ENCODE results near the gene C12orf54.
"Not testable (repeated sequence)": the region's sequence is repeated elsewhere in the genome, so short reads cannot be mapped to it uniquely, and the experiment has no call there.

C12orf54 gene

DNA sequence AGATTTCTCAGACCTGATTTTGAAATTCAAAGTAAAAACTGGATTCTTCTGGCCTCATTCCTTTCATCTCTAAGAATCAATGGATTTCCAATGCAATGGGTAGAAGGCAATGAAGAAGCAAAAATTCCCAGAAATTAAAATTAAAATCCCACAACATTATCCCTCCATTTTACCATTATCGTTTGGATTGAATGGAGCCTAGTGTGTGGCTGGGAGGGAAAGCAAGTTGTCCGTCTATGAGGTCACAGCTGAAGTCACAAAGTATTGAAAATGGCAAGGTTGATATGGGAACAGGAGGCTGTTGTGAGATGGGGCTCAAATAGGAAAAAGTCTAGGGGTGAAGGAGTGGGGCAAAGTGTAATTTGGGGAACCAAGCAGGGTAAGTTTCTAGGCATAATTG is at the start of gene C12orf54:
Gene C12orf54 (plus strand): TSS at position 301 of the 400 bp plus-strand sequence. CDS start 799 bp downstream, outside the sequence.
- H2AFZ ChIP-seq (ENCODE audit: low read length) = no peak within 1 kb of the TSS
- H3K36me3 ChIP-seq (replicated peaks; ENCODE audit: insufficient read depth, low read length) = no peaks in the 10 kb centered on the region
- H3K4me1 ChIP-seq (ENCODE audit: low read length) = no peaks in the 10 kb centered on the region
- no peak within 1 kb of the TSS for H3K27ac ChIP-seq (ENCODE audit: low read length)
- no peak within 1 kb of the TSS for H3K9ac ChIP-seq (ENCODE audit: low read length)
- DNase-seq = no peak
- no peaks in the 10 kb centered on the region for H3F3A ChIP-seq (ENCODE audit: insufficient read depth, low read length)
- H3K9me2 ChIP-seq (replicated peaks; ENCODE audit: insufficient read depth, low read length) = no peaks in the 10 kb centered on the region
- H3K4me3 ChIP-seq (ENCODE audit: low read length) = no peak within 1 kb of the TSS
- no peaks in the 10 kb centered on the region for H4K20me1 ChIP-seq (ENCODE audit: insufficient read depth, low read length)
- no peaks in the 10 kb centered on the region for H3K9me3 ChIP-seq (replicated peaks; ENCODE audit: insufficient read depth, low read length)
- TF ChIP-seq EZH2 (optimal IDR thresholded peaks at IDR 0.05; ENCODE audit: low read depth, low read length) (no peak), EZH2phosphoT487 (IDR thresholded peaks at IDR 0.05; ENCODE audit: low read length) (no peak)
- TF ChIP-seq, protein P1, sequence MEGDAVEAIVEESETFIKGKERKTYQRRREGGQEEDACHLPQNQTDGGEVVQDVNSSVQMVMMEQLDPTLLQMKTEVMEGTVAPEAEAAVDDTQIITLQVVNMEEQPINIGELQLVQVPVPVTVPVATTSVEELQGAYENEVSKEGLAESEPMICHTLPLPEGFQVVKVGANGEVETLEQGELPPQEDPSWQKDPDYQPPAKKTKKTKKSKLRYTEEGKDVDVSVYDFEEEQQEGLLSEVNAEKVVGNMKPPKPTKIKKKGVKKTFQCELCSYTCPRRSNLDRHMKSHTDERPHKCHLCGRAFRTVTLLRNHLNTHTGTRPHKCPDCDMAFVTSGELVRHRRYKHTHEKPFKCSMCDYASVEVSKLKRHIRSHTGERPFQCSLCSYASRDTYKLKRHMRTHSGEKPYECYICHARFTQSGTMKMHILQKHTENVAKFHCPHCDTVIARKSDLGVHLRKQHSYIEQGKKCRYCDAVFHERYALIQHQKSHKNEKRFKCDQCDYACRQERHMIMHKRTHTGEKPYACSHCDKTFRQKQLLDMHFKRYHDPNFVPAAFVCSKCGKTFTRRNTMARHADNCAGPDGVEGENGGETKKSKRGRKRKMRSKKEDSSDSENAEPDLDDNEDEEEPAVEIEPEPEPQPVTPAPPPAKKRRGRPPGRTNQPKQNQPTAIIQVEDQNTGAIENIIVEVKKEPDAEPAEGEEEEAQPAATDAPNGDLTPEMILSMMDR (IDR thresholded peaks at IDR 0.05; ENCODE audit: low read length) = no peak
- H3K27me3 ChIP-seq (replicated peaks; ENCODE audit: insufficient read depth, low read length) = no peaks in the 10 kb centered on the region
- H3K4me2 ChIP-seq (ENCODE audit: low read depth, low read length) = no peak within 1 kb of the TSS
- no peaks in the 10 kb centered on the region for H3K79me2 ChIP-seq (ENCODE audit: low read length)

DNA sequence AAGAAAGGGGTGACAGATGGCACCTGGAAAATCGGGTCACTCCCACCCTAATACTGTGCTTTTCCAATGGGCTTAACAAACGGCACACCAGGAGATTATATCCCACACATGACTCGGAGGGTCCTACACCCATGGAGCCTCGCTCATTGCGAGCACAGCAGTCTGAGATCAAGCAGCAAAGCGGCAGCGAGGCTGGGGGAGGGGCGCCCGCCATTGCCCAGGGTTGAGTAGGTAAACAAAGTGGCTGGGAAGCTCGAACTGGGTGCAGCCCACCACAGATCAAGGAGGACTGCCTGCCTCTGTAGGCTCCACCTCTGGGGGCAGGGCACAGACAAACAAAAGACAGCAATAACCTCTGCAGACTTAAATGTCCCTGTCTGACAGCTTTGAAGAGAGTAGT is 48.3 kb upstream of the C12orf54 start:
- H3K4me3 ChIP-seq (ENCODE audit: low read length); H3K9me3 ChIP-seq (replicated peaks; ENCODE audit: insufficient read depth, low read length); H4K20me1 ChIP-seq (ENCODE audit: insufficient read depth, low read length); H3K4me2 ChIP-seq (ENCODE audit: low read depth, low read length); H3K27ac ChIP-seq (ENCODE audit: low read length); H3K36me3 ChIP-seq (replicated peaks; ENCODE audit: insufficient read depth, low read length); H3K79me2 ChIP-seq (ENCODE audit: low read length); H3F3A ChIP-seq (ENCODE audit: insufficient read depth, low read length); H3K4me1 ChIP-seq (ENCODE audit: low read length); DNase-seq; H3K27me3 ChIP-seq (replicated peaks; ENCODE audit: insufficient read depth, low read length); H3K9ac ChIP-seq (ENCODE audit: low read length); H3K9me2 ChIP-seq (replicated peaks; ENCODE audit: insufficient read depth, low read length); H2AFZ ChIP-seq (ENCODE audit: low read length): not testable (repeated sequence)

DNA sequence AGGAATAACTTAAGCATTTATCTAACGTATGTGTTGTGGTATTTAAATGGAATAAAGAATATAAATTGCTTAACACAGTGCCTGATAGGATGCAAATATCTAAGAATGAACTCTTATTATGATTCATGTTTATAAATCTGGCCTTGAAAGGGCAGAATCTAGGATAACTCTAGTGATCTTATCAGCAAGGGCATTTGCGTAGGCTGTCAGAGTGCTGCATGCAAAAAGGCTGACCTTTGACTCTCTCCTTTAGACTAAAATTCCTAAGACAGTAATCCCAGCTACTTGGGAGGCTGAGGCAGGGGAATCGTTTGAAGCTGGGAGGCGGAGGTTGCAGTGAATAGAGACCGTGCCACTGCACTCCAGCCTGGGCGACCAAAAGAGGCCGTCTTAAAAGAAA is 41.2 kb upstream of the C12orf54 start:
- Histone ChIP-seq H3F3A (ENCODE audit: insufficient read depth, low read length) (no peaks in the 10 kb centered on the region), H4K20me1 (ENCODE audit: insufficient read depth, low read length) (no peaks in the 10 kb centered on the region), H3K27me3 (replicated peaks; ENCODE audit: insufficient read depth, low read length) (no peaks in the 10 kb centered on the region), H2AFZ (ENCODE audit: low read length) (no peak overlapping the region), H3K9ac (ENCODE audit: low read length) (no peak overlapping the region), H3K4me2 (ENCODE audit: low read depth, low read length) (no peak overlapping the region), H3K9me3 (replicated peaks; ENCODE audit: insufficient read depth, low read length) (no peaks in the 10 kb centered on the region), H3K27ac (ENCODE audit: low read length) (no peak overlapping the region), H3K9me2 (replicated peaks; ENCODE audit: insufficient read depth, low read length) (no peaks in the 10 kb centered on the region), H3K36me3 (replicated peaks; ENCODE audit: insufficient read depth, low read length) (no peaks in the 10 kb centered on the region), H3K79me2 (ENCODE audit: low read length) (no peaks in the 10 kb centered on the region), H3K4me1 (ENCODE audit: low read length) (no peaks in the 10 kb centered on the region), H3K4me3 (ENCODE audit: low read length) (no peak overlapping the region)
- no peak for DNase-seq
- TF ChIP-seq EZH2 (optimal IDR thresholded peaks at IDR 0.05; ENCODE audit: low read depth, low read length) = no peak
- TF ChIP-seq, protein P1 (IDR thresholded peaks at IDR 0.05; ENCODE audit: low read length) = no peak
- TF ChIP-seq EZH2phosphoT487 (IDR thresholded peaks at IDR 0.05; ENCODE audit: low read length) = no peak

DNA sequence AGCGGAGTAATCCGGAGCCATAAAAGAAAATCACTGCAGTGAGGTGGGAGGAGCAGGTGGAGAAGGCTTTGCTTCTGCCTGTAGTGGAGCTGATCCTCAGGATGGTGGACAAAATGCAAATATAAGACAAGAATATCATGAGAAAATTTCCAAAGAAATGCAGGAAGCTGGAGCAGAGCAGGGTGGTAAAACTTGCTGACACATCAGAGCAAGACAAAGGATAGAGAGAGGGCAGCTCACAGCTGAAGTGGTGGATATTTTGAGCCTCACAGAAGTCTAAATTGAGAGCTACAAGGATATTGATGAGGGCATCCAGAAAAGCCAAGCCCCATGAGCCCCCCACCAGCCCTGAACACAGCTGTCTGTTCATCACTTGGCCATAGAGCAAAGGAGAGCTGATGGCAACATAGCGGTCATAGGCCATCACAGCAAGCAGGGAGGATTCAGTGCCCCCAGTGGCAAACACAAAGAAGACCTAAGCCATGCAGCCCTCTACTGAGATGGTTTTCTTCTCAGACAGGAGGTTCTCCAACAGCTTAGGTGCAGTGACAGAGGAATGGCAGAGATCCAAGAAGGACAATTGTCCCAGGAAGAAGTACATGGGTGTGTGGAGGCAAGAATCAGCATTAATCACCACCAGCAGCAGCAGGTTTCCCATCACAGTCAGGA is 40.0 kb upstream of the C12orf54 start:
- no peak overlapping the region for H3K27ac ChIP-seq (ENCODE audit: low read length)
- H3K27me3 ChIP-seq (replicated peaks; ENCODE audit: insufficient read depth, low read length) = no peaks in the 10 kb centered on the region
- H3F3A ChIP-seq (ENCODE audit: insufficient read depth, low read length) = no peaks in the 10 kb centered on the region
- H3K4me2 ChIP-seq (ENCODE audit: low read depth, low read length) = no peak overlapping the region
- TF ChIP-seq EZH2phosphoT487 (IDR thresholded peaks at IDR 0.05; ENCODE audit: low read length) (no peak), EZH2 (optimal IDR thresholded peaks at IDR 0.05; ENCODE audit: low read depth, low read length) (no peak)
- TF ChIP-seq, protein P1 (IDR thresholded peaks at IDR 0.05; ENCODE audit: low read length) = 0 out of 2 replicates have a peak, but pooled peaks have one; percentile 5
- no peaks in the 10 kb centered on the region for H3K36me3 ChIP-seq (replicated peaks; ENCODE audit: insufficient read depth, low read length)
- no peaks in the 10 kb centered on the region for H3K9me3 ChIP-seq (replicated peaks; ENCODE audit: insufficient read depth, low read length)
- no peaks in the 10 kb centered on the region for H3K9me2 ChIP-seq (replicated peaks; ENCODE audit: insufficient read depth, low read length)
- H3K79me2 ChIP-seq (ENCODE audit: low read length) = no peaks in the 10 kb centered on the region
- no peak overlapping the region for H2AFZ ChIP-seq (ENCODE audit: low read length)
- H3K9ac ChIP-seq (ENCODE audit: low read length) = no peak overlapping the region
- no peaks in the 10 kb centered on the region for H4K20me1 ChIP-seq (ENCODE audit: insufficient read depth, low read length)
- no peak overlapping the region for H3K4me3 ChIP-seq (ENCODE audit: low read length)
- no peaks in the 10 kb centered on the region for H3K4me1 ChIP-seq (ENCODE audit: low read length)
- DNase-seq = no peak
